ENCODE measurements around the gene PRKAG2.
A peak's percentile ranks its signal among the peaks of the same experiment; 100 is the strongest.
"Not testable (repeated sequence)": the region's sequence is repeated elsewhere in the genome, so short reads cannot be mapped to it uniquely, and the experiment has no call there.

Gene PRKAG2

DNA sequence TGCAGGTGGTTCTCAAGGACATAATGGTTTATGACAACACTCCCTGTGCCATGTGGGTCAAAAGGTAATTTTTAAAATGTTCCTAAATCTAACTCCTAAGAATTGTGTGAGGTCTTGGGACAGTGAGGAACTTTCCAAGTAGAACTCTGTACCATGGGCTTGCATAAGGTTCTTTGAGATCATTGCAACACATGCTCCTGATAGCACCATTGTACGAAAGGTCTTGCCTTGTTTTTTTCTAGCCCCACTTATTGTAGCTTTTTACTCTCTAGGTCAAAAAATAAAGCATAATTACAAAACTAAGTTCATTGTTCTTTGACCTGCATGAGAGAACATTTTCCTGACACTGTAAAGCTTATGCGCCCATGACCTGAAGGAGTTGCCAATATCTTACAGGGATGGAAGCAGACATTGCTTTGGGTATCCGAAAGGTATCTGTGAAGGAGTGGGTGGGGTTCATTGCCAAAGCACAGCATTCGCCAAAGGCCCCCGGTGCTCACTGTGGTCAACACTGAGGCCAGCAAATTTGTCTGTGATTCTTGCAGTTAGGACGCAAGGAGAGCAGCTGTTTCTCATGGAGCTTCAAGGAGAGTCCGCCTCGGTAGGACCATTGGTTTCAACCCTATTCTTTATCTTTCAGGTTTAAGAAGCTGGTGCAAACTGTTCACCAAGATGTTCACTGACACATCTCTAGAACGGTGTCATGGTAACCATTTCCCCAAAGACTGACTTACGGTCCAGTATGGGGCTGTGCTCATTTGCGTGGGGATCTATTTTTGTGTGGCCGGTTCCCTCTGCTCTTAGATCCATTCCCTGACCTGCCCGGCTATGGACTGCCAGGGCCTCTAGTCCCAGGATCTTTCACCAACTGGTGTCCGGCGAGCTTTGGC lies 7.6 kb upstream of the PRKAG2 start:
- no peak for DNase-seq (ENCODE audit: low read depth in 2 of 2)

DNA sequence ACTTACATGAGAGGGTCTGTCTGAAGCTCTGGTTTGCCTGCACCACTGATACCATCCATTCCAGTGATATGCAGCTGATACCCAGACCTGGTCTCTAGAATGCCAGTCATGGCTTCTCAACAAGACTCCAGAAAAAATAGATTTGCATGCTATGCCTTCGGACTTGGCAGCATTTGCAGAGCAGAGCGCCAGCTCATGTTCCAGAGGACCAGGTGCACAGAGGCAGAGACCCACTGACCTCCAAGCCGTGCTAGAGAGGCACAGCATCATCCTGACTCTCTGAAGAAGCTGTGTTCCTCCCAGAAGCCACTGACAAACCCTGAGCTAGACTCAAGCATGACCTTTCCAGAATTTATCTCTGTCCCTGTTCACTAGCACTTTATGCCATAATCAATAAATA lies 6.9 kb upstream of the PRKAG2 start:
- DNase-seq (ENCODE audit: low read depth in 2 of 2), result no peak

DNA sequence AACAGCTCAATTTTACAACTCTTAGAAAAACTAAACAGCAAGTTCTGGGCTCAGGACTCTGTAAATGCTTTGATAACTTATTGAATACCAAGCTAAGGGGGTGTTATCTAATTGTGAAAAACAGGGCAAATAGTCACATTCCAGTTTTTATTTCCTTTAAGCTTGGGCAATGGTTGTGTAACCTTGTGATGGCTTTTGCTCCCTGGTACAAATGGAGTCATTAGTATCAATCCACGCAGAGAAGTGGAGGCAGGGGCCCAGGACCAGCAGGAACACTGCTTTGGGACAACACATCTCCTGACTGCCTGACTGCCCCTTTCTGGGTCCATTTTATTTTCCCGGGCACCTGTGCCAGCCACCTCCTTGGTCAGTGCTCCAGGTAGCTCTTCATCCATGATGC lies 5.8 kb upstream of the PRKAG2 start:
- DNase-seq (ENCODE audit: low read depth in 2 of 2), result no peak

DNA sequence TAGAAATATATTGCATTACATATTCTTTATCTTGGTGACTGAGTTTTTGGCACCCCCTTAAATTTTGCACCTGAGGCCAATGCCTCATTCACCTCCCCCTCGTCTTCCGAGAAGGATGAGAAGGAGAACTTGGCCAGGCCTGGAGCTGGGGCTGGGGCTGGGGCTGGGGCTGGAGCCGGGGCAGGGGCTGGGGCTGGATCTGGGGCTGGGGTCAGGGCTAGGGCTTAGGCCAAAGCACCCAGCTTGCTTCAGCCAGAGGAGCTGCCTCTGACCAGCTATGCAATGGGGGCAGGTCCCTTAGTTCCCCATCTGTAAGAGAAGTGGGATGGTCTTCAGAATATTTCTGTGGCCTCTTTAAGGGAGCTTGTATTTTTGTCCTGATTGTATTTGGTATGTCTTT lies 3.8 kb upstream of the PRKAG2 start:
- DNase-seq (ENCODE audit: low read depth in 2 of 2), result no peak

DNA sequence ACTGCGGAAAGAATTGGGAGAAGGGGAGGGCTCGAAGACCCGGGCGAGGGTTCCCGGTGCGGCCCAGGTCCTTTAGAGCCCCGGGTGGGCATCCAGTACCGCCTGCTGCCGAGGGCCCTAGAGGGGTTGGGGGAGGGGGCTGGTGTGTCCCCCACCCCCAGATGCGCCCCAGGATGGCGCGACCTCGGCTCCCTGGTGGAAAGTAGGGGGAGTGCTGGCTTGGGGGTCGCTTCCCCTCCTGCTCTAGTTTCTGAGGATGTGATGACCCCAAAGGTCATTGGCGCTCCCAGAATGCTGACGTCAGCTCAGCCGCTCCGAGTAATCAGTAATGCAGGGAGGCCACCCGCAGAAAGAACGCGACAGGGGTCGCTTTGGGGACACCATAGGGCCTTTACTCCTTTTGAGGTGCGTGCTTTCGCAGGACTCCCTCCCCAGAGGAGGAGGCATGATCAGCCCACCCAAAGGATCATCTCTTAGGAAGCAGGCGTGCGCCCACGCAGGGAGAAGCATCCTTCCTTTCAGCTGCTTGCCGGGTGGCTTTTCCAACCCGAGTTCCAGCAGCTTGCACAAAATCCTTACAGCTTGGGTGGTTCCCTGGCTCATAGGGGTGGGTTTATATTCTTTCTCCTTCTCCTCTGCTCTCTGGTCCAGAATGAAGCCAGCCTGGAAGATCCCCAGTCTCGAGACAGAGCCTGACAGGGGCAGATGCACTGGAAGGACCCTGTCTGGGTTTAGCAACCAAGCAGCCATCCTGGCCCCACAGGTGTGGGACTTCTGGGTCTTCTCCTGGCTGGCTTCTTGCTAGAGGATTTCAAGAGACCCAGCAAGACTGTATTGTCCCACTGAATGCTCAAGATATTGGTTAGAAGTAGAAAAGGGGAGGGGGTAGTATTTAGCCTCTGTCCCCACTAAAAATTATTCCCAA lies 1.3 kb upstream of the PRKAG2 start:
- no peak for DNase-seq (ENCODE audit: low read depth in 2 of 2)

DNA sequence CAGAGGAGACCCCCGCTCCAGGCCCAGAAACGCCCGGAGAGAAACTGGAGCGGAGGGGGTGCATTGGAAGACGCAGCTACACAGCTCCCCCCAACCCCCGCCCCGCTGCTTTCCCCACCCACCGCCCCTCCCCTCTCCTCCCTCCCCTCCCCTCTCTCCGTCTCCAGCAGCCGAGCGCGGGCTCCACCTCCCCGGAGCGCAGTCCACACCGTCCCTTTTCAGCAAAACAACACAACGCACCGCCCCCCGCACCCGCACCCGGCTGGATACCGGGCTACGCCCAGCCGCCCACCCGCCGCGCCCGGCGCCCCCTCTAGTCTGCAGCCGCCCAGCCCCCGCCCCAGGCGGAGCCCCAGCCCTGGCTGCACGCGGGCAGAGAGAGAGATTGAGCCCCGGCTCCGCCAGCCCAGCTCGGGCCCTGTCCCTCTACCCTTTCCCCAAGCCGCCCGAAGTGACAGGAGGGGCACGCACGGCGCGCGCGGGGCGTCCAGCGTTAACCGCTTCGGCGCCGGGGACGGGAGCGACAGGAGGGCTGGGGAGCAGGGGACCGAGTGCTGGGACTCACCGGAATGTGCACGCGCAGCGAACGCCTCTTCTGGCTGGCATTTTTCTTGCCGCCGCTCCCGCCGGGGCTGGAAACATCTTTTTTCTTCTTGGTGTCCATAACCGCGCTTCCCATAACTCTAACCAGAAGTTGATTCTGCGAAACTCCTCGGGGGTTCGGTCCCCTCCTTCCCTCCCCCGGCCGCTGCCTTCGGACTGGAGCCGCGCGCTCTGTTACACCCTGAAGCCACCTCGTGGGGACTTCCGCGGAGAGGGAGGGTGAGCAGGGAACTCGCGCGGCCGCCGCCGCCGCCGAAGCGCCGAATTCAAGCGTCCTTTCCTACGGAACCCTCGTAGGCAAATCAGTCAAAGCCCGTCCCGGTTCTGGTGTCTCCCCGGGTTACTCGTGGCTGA lies 695 bp downstream of the PRKAG2 start:
- DNase-seq (ENCODE audit: low read depth in 2 of 2), result peak; percentile 43 to 72

DNA sequence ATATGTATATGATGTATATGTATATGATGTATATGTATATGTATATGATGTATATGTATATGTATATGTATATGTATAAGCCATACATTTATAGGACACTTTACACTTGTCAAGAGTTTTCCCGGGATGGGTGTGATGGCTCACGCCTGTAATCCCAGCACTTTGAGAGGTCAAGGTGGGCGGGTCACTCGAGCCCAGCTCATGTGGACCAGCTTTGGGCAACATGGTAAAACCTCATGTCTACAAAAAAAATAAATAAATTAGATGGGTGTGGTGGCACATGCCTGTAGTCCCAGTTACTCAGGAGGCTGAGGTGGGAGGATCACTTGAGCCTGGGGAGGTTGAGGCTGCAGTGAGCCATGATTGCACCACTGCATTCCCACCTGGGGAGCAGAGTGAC lies 2.4 kb downstream of the PRKAG2 start:
- DNase-seq (ENCODE audit: low read depth in 2 of 2), result not testable (repeated sequence)

DNA sequence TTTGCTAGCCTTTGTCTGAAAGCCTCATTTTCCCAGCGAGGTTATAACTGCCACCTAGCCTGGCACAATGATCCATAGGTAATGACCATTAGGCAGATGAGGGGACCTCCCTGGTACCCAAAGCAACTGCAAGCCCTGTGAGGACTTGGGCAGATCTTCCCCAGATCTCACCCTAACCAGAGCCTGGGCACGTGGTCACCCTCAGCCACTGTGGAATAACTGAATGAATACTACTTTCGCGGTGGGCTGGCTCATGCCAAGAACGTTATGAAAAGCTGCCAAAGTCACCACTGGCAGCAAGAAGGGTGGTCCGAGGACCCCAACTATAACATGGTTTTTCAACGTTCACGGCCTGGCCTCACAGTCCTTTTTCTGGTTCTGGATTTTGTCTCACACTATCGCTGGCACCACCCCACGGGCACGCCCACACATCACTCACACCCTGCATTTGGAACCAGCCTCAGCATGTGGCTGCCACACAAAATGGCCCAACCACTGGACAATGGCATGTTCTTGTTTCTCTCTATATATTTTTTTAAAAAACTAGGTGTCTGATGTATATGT lies 3.4 kb downstream of the PRKAG2 start:
- no peak for DNase-seq (ENCODE audit: low read depth in 2 of 2)

DNA sequence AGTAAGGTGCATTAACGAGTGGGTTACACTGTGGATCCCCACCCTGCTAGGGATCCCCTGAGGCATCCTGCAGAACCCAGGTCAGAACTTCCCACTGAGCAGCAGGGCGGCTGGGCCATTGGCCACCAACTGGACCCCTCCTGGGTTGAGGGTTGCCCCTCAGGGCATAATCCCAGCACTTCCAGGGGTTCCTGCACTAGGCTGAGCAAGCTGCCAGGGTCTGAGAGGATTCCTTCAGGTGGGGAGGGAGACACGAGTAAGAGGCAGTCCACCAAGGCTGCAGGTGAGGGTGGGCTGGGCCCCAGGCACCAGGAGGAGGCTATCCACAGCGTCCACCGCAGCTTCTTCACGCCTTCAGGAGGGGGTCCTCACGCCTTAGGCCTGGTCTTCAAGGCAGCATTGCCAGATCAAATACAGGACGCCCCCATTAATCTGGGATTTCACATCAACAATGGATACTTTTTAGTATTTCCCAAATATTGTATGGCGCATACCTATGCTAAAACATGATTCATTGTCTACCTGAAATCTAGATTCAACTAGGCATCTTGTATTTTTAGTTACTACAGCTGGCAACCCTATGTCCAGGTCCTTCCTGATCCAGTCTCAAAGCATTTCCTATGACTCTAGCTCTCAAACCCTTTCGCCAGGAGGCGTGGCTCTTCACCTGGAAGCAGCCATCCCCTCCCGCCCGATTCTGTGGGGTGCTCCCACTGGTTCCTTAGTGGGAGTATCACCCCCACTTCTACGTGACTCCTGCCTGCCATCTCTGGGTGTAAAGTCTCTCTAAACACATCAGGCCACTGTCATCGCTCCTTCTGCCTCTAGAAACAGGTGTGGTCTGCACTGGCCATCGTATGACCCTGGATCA lies 4.1 kb downstream of the PRKAG2 start:
- no peak for DNase-seq (ENCODE audit: low read depth in 2 of 2)

DNA sequence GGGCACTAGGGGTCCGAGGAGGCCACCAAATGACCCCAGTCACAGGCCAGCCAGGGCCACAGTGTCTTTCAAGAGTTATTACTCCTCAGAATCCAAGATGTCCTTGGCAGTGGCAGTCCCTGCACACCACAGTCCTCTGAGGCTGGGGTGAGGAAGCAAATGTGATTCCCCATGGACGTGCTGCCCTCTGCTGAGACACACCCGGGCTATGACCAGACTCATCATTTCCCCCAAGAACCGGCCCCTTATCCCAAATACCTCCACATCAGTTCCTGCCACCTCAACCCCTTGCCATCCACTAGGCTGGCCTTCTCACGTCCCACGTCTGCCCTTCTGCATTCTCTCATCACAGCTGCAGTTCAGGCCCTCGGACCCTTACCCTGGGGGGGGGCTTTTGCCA lies 5.0 kb downstream of the PRKAG2 start:
- no peak for DNase-seq (ENCODE audit: low read depth in 2 of 2)

DNA sequence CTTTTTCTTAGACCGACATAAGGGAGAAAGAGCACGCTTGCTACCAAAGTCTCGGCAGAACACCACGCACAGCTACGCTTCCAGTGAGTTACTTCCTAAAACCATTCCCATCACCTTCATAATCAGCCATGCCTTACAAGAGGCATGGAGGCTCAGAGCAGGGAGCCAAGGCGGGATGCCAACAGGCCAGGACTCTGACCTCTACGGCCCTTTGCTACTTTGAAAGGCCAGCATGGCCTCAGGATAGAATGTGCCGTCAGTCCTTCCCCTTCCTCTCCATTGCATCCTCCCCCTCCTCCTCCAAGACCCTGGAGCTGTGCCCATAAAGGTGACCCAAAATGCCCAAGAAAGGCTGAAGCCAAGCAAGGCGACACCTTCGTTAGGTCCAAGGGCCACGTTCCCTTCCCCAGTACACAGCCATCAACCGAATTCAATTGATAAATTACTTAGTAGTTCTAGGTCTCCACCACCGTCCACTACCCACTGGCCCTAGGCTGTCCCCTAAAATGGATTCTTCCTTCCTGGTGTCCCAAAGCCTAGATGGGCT lies 5.7 kb downstream of the PRKAG2 start:
- DNase-seq (ENCODE audit: low read depth in 2 of 2), result no peak

DNA sequence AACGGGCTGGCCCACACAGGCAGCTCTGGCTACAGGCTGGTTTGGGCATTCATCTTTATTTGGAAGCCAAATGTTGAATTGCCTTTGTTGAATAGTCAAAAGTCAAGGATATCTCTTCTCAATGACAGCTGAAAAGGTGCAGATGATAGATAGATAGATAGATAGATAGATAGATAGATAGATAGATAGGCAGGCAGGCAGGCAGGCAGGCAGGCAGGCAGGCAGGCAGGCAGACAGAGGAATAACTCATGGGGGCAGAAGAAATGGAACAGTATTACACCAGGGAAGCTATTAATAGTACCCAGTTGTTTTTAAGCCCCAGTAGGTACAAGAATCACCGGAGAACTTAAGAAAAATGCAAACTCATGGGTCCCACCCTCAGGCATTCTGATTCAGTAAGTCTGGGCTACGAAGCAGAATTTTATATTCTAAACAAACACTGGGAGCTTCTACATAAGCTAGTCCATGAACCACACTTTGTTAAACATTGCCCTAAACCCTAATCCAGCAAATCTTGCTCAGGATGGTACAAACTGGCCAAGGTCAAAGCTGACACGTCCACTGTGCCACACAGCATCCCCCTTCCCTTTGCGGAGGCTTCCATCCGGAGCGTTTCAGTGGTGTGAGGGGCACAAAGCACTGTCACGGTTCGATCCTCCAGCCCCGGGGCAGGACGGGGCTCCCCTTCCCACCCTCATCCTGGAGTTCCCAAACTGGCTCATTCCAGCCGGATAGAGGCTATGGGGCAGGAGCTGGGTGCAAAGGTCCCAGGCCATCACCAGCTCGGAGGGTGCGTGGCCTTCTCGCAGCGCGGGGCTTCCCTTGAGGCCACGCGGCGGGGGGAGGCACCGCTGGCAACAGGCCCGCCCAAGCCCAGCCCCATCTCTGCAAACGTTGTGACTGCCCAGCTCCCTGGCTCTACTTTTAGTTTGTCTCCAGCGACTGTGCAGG lies 6.7 kb downstream of the PRKAG2 start:
- DNase-seq (ENCODE audit: low read depth in 2 of 2), result no peak

DNA sequence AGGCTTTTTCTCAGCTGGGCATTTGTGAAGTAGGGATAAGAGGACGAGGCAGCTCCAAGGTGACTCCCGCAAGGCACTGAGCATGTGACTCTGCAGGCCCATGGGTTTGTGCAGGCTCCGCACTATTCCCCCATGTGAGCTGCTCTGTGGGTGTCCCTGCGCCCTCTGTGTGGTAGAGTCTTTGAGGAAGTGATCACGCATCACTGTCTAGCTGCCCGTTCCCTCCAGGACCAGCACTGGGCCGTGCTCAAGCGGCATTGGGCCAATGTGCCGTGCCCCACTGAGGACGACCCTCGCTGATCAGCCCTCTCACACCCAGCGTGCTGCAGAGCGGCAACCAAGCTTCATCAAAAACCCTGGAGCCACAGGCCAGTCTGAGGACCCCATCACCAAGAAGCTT lies 7.5 kb downstream of the PRKAG2 start:
- no peak for DNase-seq (ENCODE audit: low read depth in 2 of 2)

DNA sequence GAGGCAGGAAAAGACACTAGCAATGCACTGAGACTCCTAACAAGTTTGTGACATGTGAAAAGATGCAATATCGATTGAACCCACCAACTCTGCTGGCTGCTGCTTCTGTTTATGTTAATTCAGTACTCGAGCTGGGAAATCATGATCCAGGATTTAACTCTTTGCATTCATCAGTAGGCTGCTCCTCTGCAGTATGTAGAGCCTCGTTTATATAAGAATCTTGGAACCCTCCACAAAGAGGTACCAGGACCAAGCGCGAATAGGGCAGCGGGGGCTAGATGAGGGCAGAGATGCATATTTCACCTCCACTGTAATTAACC lies 7.8 kb downstream of the PRKAG2 start:
- no peak for DNase-seq (ENCODE audit: low read depth in 2 of 2)

DNA sequence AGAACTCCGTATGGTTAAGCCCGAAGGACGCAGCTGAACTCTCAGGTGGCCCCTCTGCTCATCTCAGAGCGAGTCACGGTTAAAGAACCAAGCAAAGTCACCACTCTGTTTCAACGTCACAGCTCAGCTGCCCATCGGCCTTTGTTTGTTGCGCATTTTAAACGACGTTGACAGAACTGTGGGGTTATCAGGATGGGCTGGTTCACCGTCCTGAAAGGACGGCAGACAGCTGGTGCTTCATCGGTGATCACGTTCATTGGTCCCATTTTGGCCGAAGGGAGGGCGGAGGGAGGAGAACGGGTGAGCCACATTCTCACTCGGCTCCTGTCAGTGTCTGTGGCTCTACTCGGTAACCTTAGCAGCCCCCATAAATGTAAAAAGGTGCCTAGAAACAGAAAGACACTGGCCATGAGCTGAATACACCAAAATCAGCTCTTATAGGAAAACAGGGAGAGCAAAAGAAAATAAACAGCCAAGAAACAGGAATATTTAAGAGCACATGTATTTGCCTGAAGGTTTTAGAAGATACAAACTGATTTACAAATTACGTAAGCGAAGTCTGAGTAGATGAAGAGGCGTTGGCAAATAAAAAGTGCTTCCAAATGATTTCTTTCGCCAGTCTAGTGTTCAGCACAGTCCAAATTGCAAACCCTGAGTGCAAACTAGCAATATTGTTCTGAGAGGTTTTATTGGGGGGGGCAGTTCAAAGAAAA lies 8.4 kb downstream of the PRKAG2 start:
- DNase-seq (ENCODE audit: low read depth in 2 of 2), result no peak

DNA sequence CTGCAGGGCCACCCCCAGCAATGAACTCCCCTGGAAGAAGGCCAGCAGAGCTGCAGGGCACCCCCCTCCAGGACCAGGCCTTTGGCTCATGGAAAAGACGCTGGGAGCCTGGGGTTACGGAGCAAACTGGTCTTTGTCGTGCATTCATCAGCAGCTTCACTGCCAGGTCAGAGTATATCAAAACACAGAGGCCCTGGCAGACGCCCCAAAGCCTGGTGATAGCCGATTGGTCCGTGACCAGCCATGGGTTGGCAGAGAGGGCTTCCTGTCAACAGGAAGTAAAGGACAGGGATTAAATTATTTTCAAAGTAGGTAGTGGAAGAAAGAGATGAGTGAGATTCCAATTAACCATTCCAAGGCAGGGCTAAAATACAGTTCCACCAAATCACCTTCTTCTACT lies 9.0 kb downstream of the PRKAG2 start:
- no peak for DNase-seq (ENCODE audit: low read depth in 2 of 2)

DNA sequence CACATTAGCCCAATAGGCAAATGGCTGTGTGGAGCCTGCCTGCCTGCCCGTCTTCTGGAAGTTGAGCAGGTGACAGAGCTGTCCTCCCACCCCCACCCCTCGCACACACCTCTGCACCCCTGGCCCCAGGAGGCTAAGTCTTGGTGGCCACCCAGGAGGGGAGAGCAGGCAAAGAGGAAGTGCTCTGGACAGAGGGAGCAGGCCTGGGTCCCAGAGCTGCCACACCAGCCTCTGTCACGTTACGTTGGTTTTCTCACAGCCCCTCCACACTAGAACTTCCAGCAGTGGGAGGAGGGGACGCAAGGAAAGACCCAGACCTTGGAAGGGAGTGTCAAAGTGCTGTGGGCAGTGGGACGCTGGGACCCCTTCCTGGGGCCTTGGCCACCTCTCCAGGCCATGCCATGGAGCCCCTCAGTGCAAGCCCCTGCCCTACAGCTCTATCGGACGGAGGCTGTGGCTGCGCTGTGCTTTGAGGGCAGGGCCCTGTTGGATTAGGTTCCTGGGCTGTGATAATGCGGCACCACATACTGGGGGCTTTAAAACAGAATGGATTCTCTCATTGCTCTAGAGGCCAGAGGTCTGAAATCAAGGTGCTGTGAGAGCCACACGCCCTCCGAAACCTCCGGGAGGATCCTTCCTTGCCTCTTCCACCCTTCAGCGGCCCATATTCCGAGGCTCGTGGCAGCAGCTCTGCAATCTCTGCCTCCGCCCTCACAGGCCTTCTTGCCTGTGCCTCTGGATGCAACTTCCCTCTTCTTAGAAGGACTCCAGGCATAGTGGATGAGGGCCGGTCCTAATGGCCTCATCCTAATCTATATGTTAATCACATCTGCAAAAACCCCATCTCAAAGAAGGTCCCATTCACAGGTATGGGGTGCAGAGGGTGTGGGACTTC lies 9.9 kb downstream of the PRKAG2 start:
- no peak for DNase-seq (ENCODE audit: low read depth in 2 of 2)

All from stimulated activated CD8-positive, alpha-beta memory T cell treated with anti-CD3 and anti-CD28 coated beads, Interleukin-7, amount 100 ng/mL, for 4 hours (primary cell).